A549 (cell line): ENCODE data around the gene PIK3R2. TPM values are rescaled to one million over a fixed set of nuclear protein-coding genes. Genes with fewer than 3 reads are reported as not detected.

Experiments
- ATAC-seq, 2 experiments: fragments of 200-7000 bp in 1 of 2; fragments of >200 bp in 1 of 2; cut with Nextera tagmentation in 1 of 2; cut with Tn5 transposase in 1 of 2; 3 replicates each; pipeline versions ENCODE4 v1.8.0 to v1.9.1; 2018 to 2020; ENCODE audit warnings: mild to moderate bottlenecking in 1 of 2, moderate library complexity in 1 of 2
- CTCF ChIA-PET: fragments of 300-600 bp; sonication (Branson Sonifier 250); formaldehyde crosslinking; extraction: SDS; loops from one replicate; lab custom pipeline; 2021; ENCODE audit warnings: antibody characterized with exemption, inconsistent platforms; lab: Yijun Ruan, JAX
- POLR2A ChIA-PET: fragments of 350-600 bp; formaldehyde crosslinking; extraction: SDS; loops from one replicate; lab custom pipeline; 2021; ENCODE audit warnings: antibody characterized with exemption, inconsistent platforms; lab: Yijun Ruan, JAX
- DNase-seq, 2 experiments: peaks; one replicate each; pipeline versions ENCODE4 v3.0.0 to v3.0.0-alpha.2; 2011 to 2016; ENCODE audit warnings: low read depth in 1 of 2, low spot score in 1 of 2
- FAIRE-seq: peaks from 2 replicates; lab custom pipeline; 2011; peaks lifted over from hg19 to GRCh38; lab: Jason Lieb, UNC
- H3K27ac ChIP-seq, 2 experiments: fragments of >200 bp; sonication (Bioruptor Twin); formaldehyde crosslinking; 3 replicates each; pipeline ENCODE4 v1.5.1; 2016 to 2017
- H3K4me1 ChIP-seq: fragments of >200 bp; sonication (Bioruptor Twin); formaldehyde crosslinking; 3 replicates; pipeline ENCODE4 v1.6.1; 2016
- H3K4me2 ChIP-seq: fragments of >200 bp; sonication (Bioruptor Twin); formaldehyde crosslinking; 3 replicates; pipeline ENCODE4 v1.6.1; 2016
- H3K4me3 ChIP-seq: fragments of >200 bp; sonication (Bioruptor Twin); formaldehyde crosslinking; 3 replicates; pipeline ENCODE4 v1.5.1; 2016
- H3K9me3 ChIP-seq: fragments of >200 bp; sonication (Bioruptor Twin); formaldehyde crosslinking; 3 replicates; pipeline ENCODE4 v1.6.1; 2016
- CHD4 ChIP-seq: fragments of 200-600 bp; sonication (generic); IDR thresholded peaks from 2 replicates; pipeline ENCODE4 v1.6.1; 2016; ENCODE audit warnings: antibody characterized with exemption, mild to moderate bottlenecking, borderline replicate concordance
- GATA3 ChIP-seq: IDR thresholded peaks from 2 replicates; pipeline ENCODE4 v1.6.1; 2012; ENCODE audit warnings: borderline replicate concordance
- HOXB5 ChIP-seq: fragments of 250-450 bp; sonication (Bioruptor Pico); IDR thresholded peaks from 2 replicates; pipeline ENCODE4 v1.5.0; 2020; ENCODE audit warnings: mild to moderate bottlenecking, moderate library complexity
- JUN ChIP-seq, 2 experiments: fragments of >200 bp; sonication (Bioruptor Twin); formaldehyde crosslinking; IDR thresholded peaks; 2 replicates in 1 of 2; 3 replicates in 1 of 2; pipeline ENCODE4 v1.6.1; 2016 to 2017
- KDM1A ChIP-seq: fragments of 200-600 bp; sonication (generic); IDR thresholded peaks from 2 replicates; pipeline ENCODE4 v1.6.1; 2016; ENCODE audit warnings: low read depth, mild to moderate bottlenecking
- MAFK ChIP-seq: fragments of 450-650 bp; IDR thresholded peaks from 2 replicates; pipeline ENCODE4 v1.6.1; 2014; ENCODE audit not compliant: partially characterized antibody
- NPAS2 ChIP-seq: fragments of 250-450 bp; sonication (Bioruptor Pico); IDR thresholded peaks from 2 replicates; pipeline ENCODE4 v1.8.0; 2022; ENCODE audit warnings: mild to moderate bottlenecking, moderate library complexity, borderline replicate concordance
- POLR2A ChIP-seq: IDR thresholded peaks from 2 replicates; pipeline ENCODE4 v1.6.1; 2012; ENCODE audit warnings: mild to moderate bottlenecking, low read length
- POLR2AphosphoS2 ChIP-seq: conservative IDR thresholded peaks from 2 replicates; pipeline ENCODE4 v1.6.1; 2012; ENCODE audit warnings: low read length, improper control_type of control experiment, inconsistent platforms
- RFX5 ChIP-seq: fragments of 450-650 bp; IDR thresholded peaks from 2 replicates; pipeline ENCODE4 v1.7.1; 2014; ENCODE audit warnings: antibody characterized with exemption, mild to moderate bottlenecking, moderate library complexity
- RNF2 ChIP-seq: fragments of 200-600 bp; sonication (generic); IDR thresholded peaks from 2 replicates; pipeline ENCODE4 v1.6.1; 2016; ENCODE audit warnings: low read depth, mild to moderate bottlenecking, antibody characterized with exemption, moderate library complexity, borderline replicate concordance
- ZNF302 ChIP-seq: fragments of 250-450 bp; sonication (Bioruptor Pico); IDR thresholded peaks from 2 replicates; pipeline ENCODE4 v1.9.0; 2021; ENCODE audit warnings: inconsistent platforms, mild to moderate bottlenecking, moderate library complexity
- ZSCAN20 ChIP-seq: fragments of 250-450 bp; sonication (Bioruptor Pico); IDR thresholded peaks from 2 replicates; pipeline ENCODE4 v1.8.0; 2022; ENCODE audit warnings: mild to moderate bottlenecking, moderate library complexity
- WGBS: methylation state at CpG from one replicate; pipeline ENCODE4 v1.1.6; 2017; ENCODE audit errors: missing lambda C conversion rate; 5-methylcytosine and 5-hydroxymethylcytosine counted together
- polyA plus RNA-seq, 4 experiments: library from polyadenylated mRNA; depleted of rRNA in 3 of 4; stranded (reverse); fragments of >200 nt; fragmentation: RNase III in 1 of 4; extraction: RNeasy Plus Mini Kit Qiagen cat#74134 plus additional on column Dnase treatment in 1 of 4; gene quantifications; 2 replicates in 3 of 4; 3 replicates in 1 of 4; pipeline ENCODE4 v1.2.3, GENCODE V29; 2011 to 2017
- TF ChIP-seq, protein P1 (sequence below): fragments of 200-600 bp; sonication (generic); IDR thresholded peaks from 2 replicates; pipeline ENCODE4 v1.6.1; 2016; ENCODE audit warnings: antibody characterized with exemption, mild to moderate bottlenecking, moderate library complexity
- TF ChIP-seq, protein P2 (sequence below): fragments of >200 bp; sonication (Bioruptor Twin); formaldehyde crosslinking; IDR thresholded peaks from 3 replicates; pipeline ENCODE4 v1.6.1; 2016
- TF ChIP-seq, protein P3 (sequence below): fragments of 250-450 bp; sonication (Bioruptor Pico); IDR thresholded peaks from 2 replicates; pipeline ENCODE4 v1.5.0; 2021; ENCODE audit warnings: mild to moderate bottlenecking, moderate library complexity, borderline replicate concordance
- TF ChIP-seq, protein P4 (sequence below): IDR thresholded peaks from 2 replicates; pipeline ENCODE4 v1.6.1; 2012

The PIK3R2 gene
- polyA plus RNA-seq, 2 of the 4 experiments (the other 2 are of a cell fraction): 6.7 to 8.3 TPM

DNA sequence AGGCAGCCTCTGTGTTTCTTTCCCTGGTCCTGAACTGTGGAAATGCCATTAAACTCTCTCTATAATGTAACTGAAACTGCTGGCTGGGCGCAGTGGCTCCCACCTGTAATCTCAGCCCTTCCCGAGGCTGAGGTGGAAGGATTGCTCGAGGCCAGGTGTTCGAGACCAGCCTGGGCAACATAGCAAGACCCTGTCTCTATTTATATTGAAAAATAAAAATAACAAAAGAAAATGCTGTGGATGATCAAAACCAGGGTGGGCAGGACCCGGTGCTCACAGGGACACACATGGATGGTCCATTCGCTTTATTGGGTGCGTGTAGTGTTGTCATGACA lies 43.5 kb downstream of the PIK3R2 start (continued):
- no peak for TF ChIP-seq RNF2
- TF ChIP-seq KDM1A: no peak
- TF ChIP-seq, all 56 proteins: peak for 0

DNA sequence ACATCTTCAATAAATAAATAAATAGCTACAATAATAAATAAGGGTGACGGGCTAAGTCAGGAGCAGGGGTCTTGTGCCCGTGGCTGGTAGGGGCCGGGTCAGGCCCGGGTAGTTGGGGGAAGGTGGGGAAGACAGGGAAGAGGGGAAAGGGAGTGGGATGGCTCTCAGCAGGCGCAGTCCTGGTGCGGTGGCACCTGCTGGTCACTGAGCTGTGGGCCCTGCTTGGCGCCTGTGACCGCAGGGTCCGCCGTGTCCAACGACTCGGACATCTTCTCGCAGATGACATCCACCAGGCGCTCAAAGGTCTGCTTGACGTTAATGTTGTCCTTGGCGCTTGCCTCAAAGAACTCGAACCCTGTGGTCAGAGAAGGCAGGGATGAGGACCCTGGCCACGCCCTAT lies 44.3 kb downstream of the PIK3R2 start:
- POLR2A ChIA-PET: interaction anchor here (0.6 kb wide), 1 partner anchor 74 kb away, joined by 3 read pairs; no protein-coding TSS in a partner anchor
- 90% methylated on average over 18 of the region's 18 CpGs for WGBS
- Histone ChIP-seq H3K4me1 (peaks cover 10% of the 10 kb centered on the region; the same call in 2 of the 3 replicates), H3K9me3 (no peaks in the 10 kb centered on the region), H3K27ac (no peak overlapping the region), H3K4me2 (no peak overlapping the region), H3K4me3 (no peak overlapping the region)
- no peak for DNase-seq
- no peak for FAIRE-seq
- TF ChIP-seq ZNF302 (CRISPR knock-in tag) (no peak), POLR2AphosphoS2 (no peak), POLR2A (no peak), NPAS2 (no peak), CHD4 (no peak), HOXB5 (CRISPR knock-in tag) (no peak), JUN (IDR thresholded peaks at IDR 0.05) (no peak)
- TF ChIP-seq, protein P1, sequence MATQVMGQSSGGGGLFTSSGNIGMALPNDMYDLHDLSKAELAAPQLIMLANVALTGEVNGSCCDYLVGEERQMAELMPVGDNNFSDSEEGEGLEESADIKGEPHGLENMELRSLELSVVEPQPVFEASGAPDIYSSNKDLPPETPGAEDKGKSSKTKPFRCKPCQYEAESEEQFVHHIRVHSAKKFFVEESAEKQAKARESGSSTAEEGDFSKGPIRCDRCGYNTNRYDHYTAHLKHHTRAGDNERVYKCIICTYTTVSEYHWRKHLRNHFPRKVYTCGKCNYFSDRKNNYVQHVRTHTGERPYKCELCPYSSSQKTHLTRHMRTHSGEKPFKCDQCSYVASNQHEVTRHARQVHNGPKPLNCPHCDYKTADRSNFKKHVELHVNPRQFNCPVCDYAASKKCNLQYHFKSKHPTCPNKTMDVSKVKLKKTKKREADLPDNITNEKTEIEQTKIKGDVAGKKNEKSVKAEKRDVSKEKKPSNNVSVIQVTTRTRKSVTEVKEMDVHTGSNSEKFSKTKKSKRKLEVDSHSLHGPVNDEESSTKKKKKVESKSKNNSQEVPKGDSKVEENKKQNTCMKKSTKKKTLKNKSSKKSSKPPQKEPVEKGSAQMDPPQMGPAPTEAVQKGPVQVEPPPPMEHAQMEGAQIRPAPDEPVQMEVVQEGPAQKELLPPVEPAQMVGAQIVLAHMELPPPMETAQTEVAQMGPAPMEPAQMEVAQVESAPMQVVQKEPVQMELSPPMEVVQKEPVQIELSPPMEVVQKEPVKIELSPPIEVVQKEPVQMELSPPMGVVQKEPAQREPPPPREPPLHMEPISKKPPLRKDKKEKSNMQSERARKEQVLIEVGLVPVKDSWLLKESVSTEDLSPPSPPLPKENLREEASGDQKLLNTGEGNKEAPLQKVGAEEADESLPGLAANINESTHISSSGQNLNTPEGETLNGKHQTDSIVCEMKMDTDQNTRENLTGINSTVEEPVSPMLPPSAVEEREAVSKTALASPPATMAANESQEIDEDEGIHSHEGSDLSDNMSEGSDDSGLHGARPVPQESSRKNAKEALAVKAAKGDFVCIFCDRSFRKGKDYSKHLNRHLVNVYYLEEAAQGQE: no peak
- TF ChIP-seq, protein P2, sequence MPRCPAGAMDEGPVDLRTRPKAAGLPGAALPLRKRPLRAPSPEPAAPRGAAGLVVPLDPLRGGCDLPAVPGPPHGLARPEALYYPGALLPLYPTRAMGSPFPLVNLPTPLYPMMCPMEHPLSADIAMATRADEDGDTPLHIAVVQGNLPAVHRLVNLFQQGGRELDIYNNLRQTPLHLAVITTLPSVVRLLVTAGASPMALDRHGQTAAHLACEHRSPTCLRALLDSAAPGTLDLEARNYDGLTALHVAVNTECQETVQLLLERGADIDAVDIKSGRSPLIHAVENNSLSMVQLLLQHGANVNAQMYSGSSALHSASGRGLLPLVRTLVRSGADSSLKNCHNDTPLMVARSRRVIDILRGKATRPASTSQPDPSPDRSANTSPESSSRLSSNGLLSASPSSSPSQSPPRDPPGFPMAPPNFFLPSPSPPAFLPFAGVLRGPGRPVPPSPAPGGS: no peak
- no peak for ATAC-seq
- CTCF ChIA-PET: interaction anchor here (0.7 to 1.3 kb wide), 2 partner anchors 35 to 52 kb away, joined by 4 read pairs; no protein-coding TSS in a partner anchor

DNA sequence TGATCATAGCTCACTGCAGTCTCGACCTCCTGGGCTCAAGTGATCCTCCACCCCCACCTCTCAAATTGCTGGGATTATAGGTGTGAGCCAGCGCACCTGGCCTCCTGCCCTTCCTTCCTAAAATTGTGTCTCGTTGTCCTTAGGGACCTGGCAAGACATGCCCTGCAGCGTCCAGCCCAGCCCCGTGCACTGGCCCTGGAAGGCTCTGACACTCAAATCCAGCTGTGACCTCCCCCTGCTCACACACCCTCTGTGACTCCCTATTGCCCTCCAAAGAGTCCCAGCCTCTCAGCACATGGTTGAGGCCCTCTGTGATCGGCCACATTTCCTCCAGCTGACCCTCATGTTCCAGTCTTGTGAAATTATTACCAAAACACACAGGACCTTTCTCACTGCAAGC lies 45.0 kb downstream of the PIK3R2 start:
- no peak overlapping the region for H3K4me3 ChIP-seq
- no peaks in the 10 kb centered on the region for H3K9me3 ChIP-seq
- H3K4me1 ChIP-seq: peaks cover 12% of the 10 kb centered on the region; the same call in 2 of the 3 replicates
- CTCF ChIA-PET: interaction anchor here (0.7 to 8.9 kb wide), 3 partner anchors 10 to 54 kb away, joined by 4 to 86 read pairs (median 4); a partner anchor contains a TSS
- TF ChIP-seq MAFK: no peak
- no peak for TF ChIP-seq RFX5
- TF ChIP-seq, protein P3, sequence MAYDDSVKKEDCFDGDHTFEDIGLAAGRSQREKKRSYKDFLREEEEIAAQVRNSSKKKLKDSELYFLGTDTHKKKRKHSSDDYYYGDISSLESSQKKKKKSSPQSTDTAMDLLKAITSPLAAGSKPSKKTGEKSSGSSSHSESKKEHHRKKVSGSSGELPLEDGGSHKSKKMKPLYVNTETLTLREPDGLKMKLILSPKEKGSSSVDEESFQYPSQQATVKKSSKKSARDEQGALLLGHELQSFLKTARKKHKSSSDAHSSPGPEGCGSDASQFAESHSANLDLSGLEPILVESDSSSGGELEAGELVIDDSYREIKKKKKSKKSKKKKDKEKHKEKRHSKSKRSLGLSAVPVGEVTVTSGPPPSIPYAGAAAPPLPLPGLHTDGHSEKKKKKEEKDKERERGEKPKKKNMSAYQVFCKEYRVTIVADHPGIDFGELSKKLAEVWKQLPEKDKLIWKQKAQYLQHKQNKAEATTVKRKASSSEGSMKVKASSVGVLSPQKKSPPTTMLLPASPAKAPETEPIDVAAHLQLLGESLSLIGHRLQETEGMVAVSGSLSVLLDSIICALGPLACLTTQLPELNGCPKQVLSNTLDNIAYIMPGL (CRISPR knock-in tag): no peak
- no peak for TF ChIP-seq GATA3
- TF ChIP-seq, protein P4, sequence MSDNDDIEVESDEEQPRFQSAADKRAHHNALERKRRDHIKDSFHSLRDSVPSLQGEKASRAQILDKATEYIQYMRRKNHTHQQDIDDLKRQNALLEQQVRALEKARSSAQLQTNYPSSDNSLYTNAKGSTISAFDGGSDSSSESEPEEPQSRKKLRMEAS: no peak
- no peak for TF ChIP-seq CHD4
- no peak for TF ChIP-seq ZSCAN20
- TF ChIP-seq, all 56 proteins: peak for 0
- no peak for ATAC-seq
- no peak for FAIRE-seq
- 77% methylated on average over 6 of the region's 6 CpGs for WGBS
- no peak overlapping the region for H3K27ac ChIP-seq
- no peak overlapping the region for H3K4me2 ChIP-seq
- POLR2A ChIA-PET: interaction anchor here (0.6 kb wide), 1 partner anchor 11 kb away, joined by 3 read pairs; no protein-coding TSS in a partner anchor
- no peak for DNase-seq
